ENCODE results near the gene STT3A. TPM values are rescaled to one million over a fixed set of nuclear protein-coding genes. Genes with fewer than 3 reads are reported as not detected.
A peak's percentile ranks its signal among the peaks of the same experiment; 100 is the strongest.

Gene STT3A
- total and polyA plus RNA-seq, 2 of the 13 experiments (the other 11 are each of a cell fraction or from before 2014, with no cell fraction given), result 229 to 319 TPM

DNA sequence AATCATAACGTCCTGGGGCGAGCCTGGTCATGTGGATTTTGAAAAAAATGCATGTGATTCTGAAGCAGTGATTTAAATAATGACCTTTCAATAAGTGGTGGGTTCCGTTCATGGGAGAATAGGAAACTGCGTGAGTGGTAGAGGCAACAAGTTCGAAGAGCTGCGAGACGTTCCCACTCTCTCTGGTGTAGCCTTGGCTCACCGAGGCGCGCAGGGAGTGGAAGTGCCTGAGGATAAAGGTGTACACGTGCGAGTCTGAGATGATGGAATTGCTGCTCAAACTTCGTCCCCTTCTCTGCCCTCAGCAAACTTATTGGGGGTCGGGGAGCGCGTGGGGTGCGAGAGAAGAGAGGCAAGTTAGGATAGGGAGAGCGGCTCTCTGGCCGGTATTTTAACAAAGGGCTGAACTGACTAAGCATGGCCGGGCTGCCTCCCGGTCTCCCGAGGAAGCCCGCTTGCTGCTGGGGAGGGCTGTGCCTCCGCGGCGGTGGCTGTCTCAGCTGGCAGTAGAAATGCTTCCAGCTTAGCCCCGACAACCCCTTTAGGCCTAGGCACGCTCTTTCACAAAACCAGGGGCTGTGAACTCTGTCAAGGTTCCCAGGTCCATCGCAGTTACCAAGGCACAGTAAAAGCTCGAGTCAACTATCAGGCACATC is 875 bp upstream of the STT3A start (continued):
- TF ChIP-seq RERE (CRISPR knock-in tag; IDR thresholded peaks at IDR 0.05; ENCODE audit: low read depth) (no peak), ZNF678 (CRISPR knock-in tag; IDR thresholded peaks at IDR 0.05) (no peak), HNF4A (CRISPR knock-in tag; IDR thresholded peaks at IDR 0.05) (no peak), PHB2 (IDR thresholded peaks at IDR 0.05; ENCODE audit: partially characterized antibody) (no peak), RBM22 (optimal IDR thresholded peaks at IDR 0.05; ENCODE audit: low read length) (peak; percentile 65), ZNF569 (CRISPR knock-in tag; IDR thresholded peaks at IDR 0.05; ENCODE audit: borderline replicate concordance) (0 out of 2 replicates have a peak, but pooled peaks have one; percentile 66), SIN3A (IDR thresholded peaks at IDR 0.05; ENCODE audit: borderline replicate concordance, low read depth, low read length) (no peak), ZSCAN25 (CRISPR knock-in tag; IDR thresholded peaks at IDR 0.05) (no peak), CENPT (CRISPR knock-in tag; IDR thresholded peaks at IDR 0.05; ENCODE audit: low read depth) (no peak), ZBTB1 (CRISPR knock-in tag; IDR thresholded peaks at IDR 0.05; ENCODE audit: borderline replicate concordance) (no peak), ATF7 (IDR thresholded peaks at IDR 0.05) (no peak), ATF7 (CRISPR knock-in tag; IDR thresholded peaks at IDR 0.05) (no peak), ZNF691 (CRISPR knock-in tag; IDR thresholded peaks at IDR 0.05; ENCODE audit: borderline replicate concordance, low read depth) (no peak), ZKSCAN8 (CRISPR knock-in tag; IDR thresholded peaks at IDR 0.05; ENCODE audit: borderline replicate concordance) (no peak), ZBTB20 (CRISPR knock-in tag; IDR thresholded peaks at IDR 0.05; ENCODE audit: borderline replicate concordance, low read depth) (0 out of 2 replicates have a peak, but pooled peaks have one; percentile 46), TBX2 (CRISPR knock-in tag; IDR thresholded peaks at IDR 0.05; ENCODE audit: borderline replicate concordance) (no peak)
- TF ChIP-seq, protein P1, sequence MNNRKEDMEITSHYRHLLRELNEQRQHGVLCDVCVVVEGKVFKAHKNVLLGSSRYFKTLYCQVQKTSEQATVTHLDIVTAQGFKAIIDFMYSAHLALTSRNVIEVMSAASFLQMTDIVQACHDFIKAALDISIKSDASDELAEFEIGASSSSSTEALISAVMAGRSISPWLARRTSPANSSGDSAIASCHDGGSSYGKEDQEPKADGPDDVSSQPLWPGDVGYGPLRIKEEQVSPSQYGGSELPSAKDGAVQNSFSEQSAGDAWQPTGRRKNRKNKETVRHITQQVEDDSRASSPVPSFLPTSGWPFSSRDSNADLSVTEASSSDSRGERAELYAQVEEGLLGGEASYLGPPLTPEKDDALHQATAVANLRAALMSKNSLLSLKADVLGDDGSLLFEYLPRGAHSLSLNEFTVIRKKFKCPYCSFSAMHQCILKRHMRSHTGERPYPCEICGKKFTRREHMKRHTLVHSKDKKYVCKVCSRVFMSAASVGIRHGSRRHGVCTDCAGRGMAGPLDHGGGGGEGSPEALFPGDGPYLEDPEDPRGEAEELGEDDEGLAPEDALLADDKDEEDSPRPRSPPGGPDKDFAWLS (CRISPR knock-in tag; IDR thresholded peaks at IDR 0.05; ENCODE audit: borderline replicate concordance), result no peak
- TF ChIP-seq, protein P2, sequence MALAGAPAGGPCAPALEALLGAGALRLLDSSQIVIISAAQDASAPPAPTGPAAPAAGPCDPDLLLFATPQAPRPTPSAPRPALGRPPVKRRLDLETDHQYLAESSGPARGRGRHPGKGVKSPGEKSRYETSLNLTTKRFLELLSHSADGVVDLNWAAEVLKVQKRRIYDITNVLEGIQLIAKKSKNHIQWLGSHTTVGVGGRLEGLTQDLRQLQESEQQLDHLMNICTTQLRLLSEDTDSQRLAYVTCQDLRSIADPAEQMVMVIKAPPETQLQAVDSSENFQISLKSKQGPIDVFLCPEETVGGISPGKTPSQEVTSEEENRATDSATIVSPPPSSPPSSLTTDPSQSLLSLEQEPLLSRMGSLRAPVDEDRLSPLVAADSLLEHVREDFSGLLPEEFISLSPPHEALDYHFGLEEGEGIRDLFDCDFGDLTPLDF (CRISPR knock-in tag; IDR thresholded peaks at IDR 0.05), result no peak
- TF ChIP-seq, protein P3, sequence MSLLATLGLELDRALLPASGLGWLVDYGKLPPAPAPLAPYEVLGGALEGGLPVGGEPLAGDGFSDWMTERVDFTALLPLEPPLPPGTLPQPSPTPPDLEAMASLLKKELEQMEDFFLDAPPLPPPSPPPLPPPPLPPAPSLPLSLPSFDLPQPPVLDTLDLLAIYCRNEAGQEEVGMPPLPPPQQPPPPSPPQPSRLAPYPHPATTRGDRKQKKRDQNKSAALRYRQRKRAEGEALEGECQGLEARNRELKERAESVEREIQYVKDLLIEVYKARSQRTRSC (CRISPR knock-in tag; IDR thresholded peaks at IDR 0.05; ENCODE audit: low read depth), result no peak; the same call in 1 of the 2 replicates
